Hematopoietic multipotent progenitor cell treated with erythropoietin and hydrocortisone succinate and interleukin-3 and kit ligand, for 8 days (in vitro differentiated cells): ENCODE results near the gene LMAN1L.
A peak's percentile ranks its signal among the peaks of the same experiment; 100 is the strongest.

Experiments used
- DNase-seq: peaks from one replicate; pipeline ENCODE4 v3.0.0-alpha.2; 2015

Gene LMAN1L

DNA sequence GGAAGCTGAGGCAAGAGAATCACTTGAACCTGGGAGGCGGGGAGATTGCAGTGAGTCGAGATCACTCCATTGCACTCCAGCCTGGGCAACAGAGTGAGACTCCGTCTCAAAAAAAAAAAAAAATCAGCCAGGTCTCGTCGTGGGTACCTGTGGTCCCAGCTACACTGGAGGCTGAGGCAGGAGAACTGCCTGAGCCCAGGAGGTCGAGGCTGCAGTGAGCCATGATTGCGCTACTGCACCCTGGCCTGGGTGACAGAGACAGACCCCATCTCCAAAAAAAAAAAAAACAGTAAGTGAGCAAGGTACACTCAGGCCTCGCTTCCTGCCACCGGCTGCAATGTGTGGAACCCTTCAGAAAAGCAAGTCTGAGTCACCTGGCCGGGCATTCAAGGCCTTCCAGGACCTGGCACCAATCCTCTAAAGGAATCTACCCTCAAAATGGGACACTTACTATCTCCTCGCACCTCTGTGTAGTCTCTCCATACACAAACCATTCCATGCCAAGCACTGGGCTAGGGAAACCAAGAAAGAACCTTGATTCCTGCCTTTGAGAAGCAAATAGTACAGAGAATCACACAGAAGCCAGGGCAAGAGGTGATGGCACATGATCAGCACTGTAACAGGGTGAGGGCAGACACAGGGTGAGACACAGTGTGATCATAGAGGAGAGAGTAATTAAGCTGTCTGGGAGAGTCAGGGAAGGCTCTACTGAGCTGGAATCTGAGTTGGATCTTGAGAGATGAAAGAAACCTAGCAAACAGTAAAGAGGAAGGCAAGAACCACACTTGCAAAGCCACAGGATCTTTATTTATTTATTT, 50.8 kb downstream of the LMAN1L start:
- DNase-seq: no peak

DNA sequence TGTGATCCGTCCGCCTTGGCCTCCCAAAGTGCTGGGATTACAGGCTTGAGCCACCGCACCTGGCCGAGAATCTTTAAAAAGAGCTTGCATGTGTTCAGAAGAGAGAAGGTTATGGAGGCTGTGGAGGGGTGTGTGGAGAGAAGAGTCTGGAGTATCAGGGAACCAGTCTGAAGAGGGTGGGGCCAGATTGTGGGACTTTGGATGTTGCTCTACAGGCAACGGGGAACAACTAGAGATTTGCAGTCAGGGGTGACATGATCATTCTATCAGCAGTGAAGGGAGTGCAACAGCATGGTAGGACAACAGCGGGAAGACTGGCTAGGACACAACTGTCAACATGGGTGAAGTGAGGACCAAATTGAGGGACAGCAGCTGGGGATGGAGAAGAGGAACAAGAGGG, 51.7 kb downstream of the LMAN1L start:
- no peak for DNase-seq

DNA sequence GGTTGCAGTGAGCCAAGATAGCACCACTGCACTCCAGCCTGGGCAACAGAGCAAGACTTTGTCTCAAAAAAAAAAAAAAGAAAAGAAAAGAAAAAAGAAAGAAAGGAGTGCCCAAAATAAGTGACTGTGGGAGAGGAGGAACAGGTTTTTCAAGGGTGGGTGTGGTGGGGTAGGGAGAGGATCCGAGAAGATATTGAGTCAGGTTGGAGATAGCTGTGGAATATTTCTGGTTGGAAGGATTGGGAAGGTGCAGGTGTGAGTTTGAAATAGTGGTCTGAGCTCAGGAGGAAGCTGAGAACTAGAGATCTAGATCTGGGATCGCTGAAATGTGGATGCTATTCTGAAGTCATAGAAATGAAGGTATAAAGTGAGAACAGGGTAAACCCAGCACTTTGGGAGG, 52.7 kb downstream of the LMAN1L start:
- DNase-seq: no peak

DNA sequence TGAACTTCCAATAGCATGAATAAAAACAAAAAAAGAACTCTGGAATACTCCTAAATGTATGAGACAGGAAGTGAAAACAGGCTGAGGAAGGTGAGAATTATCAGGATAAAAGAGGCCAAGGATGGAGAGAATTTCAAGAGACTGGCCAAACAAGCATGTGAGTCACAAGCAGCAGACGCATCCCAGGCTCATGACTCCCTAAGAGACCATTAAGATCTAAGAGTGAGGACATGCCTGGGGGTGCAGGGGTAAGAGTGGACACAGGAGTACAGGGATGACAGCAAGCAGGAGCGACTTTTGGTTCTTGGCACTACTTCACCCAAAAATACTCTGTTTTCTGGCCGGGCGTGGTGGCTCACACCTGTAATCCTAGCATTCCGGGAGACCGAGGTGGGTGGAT, 53.5 kb downstream of the LMAN1L start:
- DNase-seq: no peak

DNA sequence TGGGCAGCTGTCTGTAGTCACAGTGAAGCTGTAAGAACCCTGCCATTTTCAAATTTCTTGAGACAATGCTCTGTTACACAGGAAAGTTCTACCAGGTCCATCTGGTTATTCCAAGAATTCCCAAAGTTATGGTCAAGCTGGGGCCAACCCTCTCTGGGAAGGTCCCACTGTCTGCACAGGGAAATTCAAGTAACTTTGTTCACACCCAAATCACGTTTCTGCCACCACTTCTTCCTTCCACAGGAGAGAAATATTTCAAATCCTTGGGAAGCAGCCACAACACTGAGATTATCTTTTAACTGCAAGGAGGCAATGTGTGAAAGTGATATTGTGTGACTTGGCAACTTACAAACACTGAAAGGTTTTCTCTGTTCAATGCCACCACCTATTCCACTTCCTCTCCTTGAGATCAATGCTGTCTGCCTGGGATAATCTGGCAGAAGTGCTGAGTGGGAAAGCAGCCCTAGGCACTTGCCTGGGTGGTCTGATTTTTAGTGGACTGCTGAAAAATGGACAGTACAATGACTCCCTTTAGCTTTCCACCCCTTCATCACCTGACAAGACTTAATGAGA, 54.9 kb downstream of the LMAN1L start:
- peak; percentile 69 for DNase-seq

DNA sequence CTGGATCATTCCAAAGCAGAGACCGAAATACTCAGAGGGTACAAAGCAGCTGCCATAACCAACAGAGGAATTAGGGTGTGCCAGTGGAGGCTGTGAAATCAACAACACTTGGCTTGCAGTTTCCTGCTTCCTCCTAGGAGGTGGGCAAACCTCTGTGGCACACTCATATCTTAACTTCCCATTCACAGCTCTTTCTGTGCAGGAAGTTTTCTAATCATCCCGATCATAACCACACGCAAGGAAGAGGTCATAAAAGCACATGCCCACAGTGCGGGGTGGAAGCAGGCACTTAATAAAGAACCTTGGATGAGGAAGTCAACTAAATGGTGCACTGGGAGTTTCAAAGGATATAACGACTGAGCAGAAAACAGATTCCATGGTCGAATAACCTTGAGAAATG, 55.4 kb downstream of the LMAN1L start:
- DNase-seq: peak; percentile 72

DNA sequence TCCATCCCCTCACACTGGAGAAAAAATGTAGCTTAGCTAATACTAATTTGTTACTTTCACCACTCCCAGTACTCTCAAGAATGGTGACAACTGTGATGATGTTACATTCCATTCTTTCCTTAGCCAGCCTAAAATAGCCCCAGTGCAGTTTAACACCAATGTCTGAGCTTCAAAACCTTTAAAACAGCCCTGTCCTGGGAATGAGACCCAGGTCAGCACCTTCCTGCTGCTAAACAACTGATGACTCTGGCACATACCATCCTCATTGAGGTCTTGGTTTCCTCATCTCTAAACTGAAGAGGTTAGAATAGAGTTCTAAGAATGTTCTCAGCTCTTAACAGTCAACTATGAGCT, 56.7 kb downstream of the LMAN1L start:
- no peak for DNase-seq

DNA sequence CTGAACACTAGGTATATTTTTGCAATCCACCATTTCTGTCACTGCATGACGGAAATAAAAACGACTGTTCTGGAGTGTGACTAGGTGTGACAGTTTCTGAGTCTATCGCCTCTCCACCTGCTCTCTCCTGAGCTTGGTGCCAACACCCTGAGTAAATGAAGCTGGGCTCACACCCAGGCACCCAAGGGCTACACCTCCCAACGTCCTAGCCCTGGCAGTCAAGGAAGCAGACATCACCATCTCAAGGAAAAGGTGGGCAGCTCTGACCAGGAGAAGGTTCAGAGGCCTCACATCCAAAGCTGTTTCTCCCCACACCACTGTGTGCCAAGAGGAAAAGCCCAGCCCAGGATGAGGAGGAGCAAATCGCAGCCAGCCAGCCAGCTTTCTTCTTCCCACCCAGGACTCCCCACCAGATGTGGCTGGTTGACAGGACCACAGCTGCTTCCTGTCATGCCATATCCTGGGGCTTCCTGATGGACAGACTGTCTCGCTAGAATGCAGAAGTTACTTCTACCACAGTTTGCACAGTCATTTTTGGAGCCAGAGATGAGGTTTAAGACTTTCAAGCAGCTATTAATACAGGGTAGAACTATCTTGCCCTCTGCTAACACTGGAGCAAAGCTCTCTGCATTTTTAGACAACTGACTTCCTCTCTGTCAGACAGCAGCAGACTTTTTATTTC, 57.2 kb downstream of the LMAN1L start:
- DNase-seq: peak; percentile 84

DNA sequence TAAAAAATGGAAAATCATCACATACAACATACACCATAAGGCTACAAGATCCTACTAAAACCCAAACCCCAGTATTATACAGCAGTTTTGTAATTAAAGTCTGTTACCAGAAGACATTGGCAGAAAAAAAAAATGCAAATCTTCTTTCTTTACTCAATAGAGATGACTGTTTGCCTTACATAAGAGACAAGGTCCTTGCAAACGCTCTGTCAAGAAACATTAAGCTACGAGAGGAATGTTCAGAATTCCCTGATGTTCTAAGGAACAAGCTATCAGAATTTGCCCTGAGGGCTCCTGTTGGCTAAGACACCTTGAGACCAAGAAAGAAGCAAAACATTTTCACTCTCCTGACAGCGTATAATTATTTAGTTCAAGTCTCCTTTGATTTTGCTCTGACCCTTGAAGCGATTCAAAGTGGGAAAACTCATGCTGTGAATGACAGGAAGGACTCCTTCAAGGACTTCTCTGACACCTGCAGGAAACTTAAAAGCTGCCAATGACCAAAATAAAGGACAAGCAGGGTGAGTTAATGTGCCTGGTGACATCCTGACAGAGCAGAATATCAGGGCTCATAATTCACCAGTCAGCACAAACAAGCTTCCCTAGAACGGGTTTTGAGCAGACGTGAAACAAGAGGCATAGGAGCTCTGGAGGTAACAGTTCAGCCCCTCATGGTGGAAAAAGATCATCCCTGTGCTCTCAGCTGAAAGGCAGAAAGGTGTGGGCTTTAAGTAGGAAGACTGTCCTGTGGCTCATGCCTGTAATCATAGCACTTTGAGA, 58.0 kb downstream of the LMAN1L start:
- no peak for DNase-seq

DNA sequence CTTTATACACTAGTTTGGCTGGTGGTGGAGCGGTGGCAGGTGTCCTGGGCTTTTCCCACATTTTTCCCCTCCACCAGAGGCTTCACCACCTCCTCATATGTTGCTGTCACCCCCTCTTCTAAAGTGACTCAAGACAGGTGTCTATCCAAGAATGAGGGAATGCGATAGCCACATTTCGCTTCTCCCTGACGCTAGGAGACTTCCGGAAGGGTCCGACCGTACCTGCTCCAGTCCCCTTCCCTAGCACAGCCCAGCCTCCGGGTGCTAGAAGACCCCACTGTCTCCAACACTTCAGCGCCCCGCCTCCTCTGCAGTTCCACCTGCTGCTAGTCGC, 60.0 kb downstream of the LMAN1L start:
- no peak for DNase-seq

DNA sequence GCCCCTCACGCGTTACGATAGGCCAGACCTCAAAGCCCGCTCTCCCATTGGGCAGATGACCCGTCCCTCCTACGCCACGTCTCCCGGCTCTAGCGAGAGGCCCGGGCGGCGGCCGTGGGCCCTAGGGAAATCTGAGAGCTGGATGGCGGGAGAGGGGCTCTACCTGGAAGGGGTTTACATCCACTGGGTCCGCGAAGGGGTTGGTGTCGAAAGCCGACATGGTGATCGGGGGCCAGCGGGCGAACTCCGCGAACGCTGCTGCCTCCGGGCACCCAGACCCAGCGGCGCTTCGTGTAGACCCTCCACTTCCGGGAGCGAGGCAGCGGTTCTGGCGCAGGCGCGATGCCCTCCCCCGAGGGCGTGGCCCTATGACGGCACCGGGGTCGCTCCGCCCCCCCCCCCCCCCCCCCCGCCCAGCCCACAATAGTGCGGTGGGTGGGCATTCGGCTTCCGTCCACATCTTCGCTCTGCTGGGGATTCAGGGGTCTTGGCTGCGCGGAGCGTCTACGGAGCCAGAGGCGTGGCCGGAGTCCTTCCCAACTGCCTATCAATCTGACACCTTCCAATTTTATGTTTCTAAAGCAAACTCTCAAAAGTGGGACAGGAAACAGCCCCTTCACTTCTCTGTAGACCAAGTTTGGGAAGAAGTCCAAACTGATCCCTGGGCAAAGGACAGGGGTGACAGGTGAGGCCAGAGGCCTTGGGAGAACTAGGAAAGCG, 60.6 kb downstream of the LMAN1L start, which contains the start of gene SCAMP2:
Gene SCAMP2 (minus strand): TSS at position 330 of the 720 bp plus-strand sequence. CDS start 110 bp downstream, at position 220.
- peak; percentile 96 for DNase-seq

DNA sequence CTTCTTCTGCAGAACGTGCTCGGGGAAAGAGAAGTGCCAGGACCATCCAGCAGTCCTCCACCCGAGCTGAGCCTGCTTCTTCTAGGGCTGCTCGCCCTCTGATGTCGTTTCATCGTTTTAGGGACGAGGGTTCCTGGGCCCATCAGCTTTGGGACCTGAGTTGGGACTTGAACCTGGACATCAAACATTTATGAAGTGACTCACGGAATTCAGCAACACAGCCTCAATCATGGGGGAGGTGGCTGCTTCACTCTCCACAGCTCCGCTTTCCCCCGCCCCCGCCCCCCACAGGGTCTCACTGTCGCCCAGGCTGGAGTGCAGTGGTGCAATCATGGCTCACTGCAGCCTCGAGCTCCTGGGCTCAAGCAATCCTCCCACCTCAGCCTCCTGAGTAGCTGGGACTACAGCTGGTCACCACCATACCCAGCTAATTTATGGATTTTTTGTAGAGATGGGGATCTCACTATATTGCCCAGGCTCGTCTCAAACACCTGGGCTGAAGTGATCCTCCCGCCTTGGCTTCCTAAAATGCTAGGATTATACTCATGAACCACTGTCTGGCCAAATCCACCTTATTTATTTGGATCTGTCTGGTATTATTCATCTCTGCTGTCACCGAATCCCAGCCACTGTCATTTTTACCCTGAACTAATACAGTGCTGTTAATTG, 61.3 kb downstream of the LMAN1L start:
- DNase-seq: no peak
